Hepatocyte (in vitro differentiated cells): ENCODE results near the gene PAGE4.

Experiments
- CTCF ChIP-seq: fragments of 200-600 bp; sonication (generic); IDR thresholded peaks from 2 replicates; pipeline ENCODE4 v1.5.1; 2016; ENCODE audit warnings: antibody characterized with exemption, mild to moderate bottlenecking; ENCODE audit not compliant: poor library complexity
- EZH2 ChIP-seq: fragments of 200-600 bp; sonication (generic); IDR thresholded peaks from 2 replicates; pipeline ENCODE4 v1.6.1; 2016; ENCODE audit warnings: antibody characterized with exemption, mild to moderate bottlenecking, borderline replicate concordance
- EZH2phosphoT487 ChIP-seq: fragments of 200-600 bp; sonication (generic); IDR thresholded peaks from one replicate; pipeline ENCODE4 v1.6.1; 2018; ENCODE audit warnings: antibody characterized with exemption, mild to moderate bottlenecking, low read depth, moderate library complexity; ENCODE audit not compliant: unreplicated experiment, severe bottlenecking

- no peak for TF ChIP-seq CTCF
- no peak for TF ChIP-seq EZH2
- TF ChIP-seq EZH2phosphoT487: no peak
These were observed 12.7 kb upstream of the PAGE4 start for GRCh38 chrX:49816435-49816834.
